Fibroblast of skin of scalp (primary cell): Measurements from ENCODE around the gene LRMDA. TPM values are rescaled to one million over a fixed set of nuclear protein-coding genes. Genes with fewer than 3 reads are reported as not detected.
A peak's percentile ranks its signal among the peaks of the same experiment; 100 is the strongest.

Source experiments
- DNase-seq: peaks from one replicate; pipeline ENCODE4 v3.0.0-alpha.2; 2013
- polyA plus RNA-seq, 2 experiments: library from polyadenylated mRNA; unstranded; fragments of 120-200 nt; gene quantifications; one replicate each; pipeline ENCODE4 v1.2.1, GENCODE V29; 2013; ENCODE audit not compliant: insufficient read length in 2 of 2

Gene LRMDA
- polyA plus RNA-seq (2013, experiment 1 of 2; ENCODE audit: insufficient read length), result 1.3 TPM
- 1.9 TPM for polyA plus RNA-seq (2013, experiment 2 of 2; ENCODE audit: insufficient read length)

DNA sequence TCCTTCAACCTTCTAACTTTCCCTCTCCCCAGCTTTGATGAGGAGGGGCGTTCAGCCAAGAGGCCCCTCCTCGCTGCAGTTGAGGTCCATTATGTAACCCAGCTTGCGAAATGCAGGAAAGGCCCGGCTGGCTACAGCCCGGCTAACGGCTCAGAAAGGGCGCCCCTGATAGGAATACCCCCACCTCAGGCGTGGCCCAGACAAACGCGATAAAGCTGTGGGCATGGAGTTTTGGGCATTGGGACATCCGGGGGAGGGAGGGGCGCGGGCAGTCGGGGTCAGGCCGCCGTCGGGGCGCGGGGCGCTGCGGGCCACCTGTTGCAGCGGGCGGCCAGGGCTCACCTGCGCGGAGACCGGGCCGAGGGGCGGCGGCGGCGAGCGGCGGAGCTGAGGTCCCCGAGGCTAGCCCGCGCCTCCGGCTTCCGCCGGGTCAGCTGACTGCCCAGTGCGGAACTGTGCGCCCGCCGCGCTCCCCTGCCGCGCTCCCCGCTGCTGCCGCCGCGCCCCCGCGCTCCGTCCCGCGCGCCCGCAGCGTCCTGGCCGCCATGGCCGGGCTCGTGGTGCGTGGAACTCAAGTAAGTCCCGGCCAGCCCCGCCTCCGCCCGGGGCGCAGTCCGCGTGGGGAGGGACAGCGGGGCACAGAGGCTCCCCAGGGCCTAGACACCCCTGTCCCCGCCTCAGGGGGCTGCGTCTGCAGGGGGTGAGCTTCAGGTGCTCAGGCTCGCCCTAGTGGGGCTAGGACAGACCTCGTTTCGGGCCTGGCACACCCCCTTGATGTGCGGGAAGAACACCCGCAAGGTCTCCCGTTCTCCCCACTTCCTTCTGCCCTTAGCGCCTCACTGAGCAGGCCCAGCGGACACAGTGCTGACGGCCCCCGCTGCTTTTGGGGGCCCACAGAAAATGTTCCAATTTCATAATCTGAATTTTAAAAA is at the start of gene LRMDA:
TSS of gene LRMDA (plus strand) at position 445 of the 932 bp plus-strand sequence.
- no peak for DNase-seq

DNA sequence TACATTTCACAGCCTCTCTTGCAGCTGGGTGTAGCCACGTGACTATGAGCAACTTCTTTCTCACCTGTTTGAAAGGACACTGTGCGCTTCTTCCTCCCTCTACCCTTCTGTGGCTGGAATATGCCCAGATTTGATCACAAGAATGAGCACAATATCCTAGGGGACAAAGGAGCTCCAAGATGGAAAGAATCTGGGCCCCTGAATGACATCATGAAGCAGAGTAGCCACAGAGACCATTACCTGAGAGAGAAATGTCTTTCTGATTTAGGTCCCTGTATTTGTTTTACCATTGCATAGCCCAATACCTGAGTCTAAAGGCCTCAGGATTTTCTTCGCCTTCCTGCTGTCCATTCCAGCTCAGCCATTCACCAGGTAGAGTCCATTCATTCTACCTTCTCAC is 45.3 kb upstream of the LRMDA start:
- DNase-seq, result no peak

DNA sequence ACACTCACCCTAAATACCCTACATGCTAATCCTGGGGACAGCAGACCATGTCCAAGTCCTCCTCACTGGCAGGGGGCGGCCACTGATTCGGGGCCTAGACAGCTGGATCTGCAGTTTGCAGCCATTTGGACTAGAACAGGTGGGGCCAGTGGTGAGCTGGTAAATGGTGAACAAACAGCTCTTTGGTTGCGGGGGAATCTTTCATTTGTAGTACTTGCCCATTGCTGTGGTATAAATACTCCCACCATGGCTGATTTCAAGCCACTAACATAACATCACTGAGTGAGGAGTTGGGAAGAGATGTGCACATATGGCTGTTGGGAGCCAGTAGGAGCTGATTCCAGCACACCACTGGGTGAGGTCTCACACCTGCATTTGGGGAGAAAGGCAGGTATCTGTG is 43.3 kb upstream of the LRMDA start:
- DNase-seq, result no peak

DNA sequence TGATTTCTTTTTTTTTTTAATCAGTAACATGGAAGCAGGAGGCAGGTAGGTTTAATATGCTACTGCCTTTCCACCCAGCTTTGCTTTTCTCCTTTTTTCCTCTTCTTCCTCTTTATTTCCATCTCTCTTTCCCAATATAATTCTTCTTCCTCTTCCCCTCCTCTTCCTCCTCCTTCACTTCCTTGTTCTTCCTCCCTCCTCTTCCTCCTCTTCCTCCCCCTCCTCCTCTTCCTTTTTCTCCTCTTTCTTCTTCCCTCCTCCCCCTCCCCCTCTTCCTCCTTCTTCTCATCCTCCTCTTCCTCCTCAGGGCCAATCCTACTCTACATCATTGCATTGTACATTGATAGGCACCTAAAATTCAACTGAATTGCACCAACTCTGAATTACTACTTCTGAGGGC is 41.2 kb upstream of the LRMDA start:
- DNase-seq, result no peak

DNA sequence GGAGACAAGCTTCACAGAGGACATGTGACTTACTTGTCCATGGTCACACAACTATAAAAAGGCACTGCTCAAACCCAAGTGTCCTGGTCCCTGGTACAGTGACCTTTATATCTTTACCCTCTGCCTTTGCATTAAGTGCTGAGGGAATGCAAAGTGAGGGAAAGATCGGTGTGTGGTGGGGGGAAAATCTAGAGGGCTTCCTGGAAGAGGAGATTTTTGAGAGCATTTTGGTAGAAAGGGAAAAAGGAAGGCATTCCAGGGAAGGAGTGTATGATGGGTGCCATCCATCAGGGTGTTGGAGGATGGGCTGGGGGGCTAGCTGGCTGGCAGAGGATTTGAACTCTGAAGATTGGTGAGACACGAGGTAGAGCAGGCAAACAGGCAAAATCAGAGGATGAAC is 39.2 kb upstream of the LRMDA start:
- no peak for DNase-seq

DNA sequence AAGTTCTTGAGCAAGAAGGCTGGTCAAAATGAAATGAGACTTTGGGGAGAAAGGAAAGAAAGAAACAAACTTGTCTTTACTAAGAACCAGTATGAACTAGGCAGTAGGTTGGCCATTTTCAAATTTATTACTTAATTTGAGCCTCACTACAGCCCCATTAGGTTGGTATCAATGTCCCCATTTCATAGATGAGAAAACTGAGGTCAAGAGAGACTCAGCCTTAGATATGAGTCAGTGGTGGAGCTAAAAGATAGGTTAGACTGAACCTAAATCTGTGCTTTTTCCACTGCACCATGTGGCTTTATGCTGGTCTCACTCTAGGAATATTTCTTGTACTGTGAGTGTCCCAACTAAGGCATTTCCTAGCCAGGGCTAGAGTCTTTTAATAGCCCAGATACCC is 38.7 kb upstream of the LRMDA start:
- DNase-seq, result no peak

DNA sequence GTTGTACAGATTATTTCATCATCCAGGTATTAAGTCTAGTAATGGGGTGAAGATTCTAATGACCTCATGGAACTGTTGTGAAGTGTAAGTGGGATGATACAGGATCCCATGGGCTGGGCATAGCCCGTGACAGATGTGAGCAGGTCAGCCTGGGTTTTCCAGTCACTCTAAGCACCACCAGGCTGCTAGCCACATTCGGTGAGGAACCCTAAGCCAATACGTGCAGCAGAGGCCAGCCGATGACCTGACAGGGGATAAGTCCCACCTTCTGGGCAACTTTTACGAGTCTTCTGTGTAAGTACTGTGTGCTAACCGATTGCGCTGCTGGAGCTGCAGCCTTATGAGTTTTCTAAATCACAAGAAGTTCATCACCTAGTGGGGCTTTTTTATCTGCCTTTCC is 37.2 kb upstream of the LRMDA start:
- DNase-seq, result no peak

DNA sequence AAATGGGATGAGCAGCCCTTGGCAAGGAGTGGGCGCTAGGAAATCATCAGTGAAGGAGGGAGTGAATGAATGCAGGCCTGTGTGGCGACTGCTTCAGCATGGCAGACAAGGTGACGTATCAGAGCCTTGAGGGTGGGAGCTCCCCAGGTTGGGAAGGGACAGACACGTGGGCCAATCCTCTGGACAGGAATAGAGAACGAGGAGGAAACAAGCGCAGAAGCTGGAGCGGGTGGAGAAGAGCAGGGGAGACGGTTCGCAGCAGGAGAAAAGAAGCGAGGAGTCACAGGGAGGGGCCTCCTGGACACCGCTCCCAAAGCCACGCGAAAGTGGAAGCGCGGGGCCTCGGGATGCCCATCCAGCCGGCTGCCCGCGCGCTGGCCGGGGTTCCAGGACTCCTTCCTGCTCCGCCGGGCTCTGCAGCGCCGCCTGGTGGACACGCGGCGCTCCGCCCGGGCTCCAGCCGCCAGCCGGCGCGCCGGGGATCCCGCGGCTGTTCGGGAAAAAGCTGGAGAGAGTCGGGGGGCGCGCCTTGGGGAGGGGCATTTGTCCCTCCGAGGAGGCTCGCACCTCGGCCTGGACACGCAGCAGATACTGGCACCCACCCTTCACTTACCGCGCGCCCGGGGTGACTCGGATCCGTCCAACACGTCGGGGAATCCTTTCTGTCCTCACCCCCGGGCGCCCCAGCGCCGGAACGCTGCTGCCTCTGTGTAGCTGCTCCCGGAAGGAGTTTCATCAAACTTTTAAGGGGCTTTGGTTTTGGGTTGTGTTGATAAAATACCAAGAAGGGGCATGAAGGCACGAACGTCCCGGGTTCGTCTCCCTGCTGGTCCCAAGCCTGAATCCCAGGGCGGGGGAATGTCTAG is 36.1 kb upstream of the LRMDA start:
- peak; percentile 68 for DNase-seq

DNA sequence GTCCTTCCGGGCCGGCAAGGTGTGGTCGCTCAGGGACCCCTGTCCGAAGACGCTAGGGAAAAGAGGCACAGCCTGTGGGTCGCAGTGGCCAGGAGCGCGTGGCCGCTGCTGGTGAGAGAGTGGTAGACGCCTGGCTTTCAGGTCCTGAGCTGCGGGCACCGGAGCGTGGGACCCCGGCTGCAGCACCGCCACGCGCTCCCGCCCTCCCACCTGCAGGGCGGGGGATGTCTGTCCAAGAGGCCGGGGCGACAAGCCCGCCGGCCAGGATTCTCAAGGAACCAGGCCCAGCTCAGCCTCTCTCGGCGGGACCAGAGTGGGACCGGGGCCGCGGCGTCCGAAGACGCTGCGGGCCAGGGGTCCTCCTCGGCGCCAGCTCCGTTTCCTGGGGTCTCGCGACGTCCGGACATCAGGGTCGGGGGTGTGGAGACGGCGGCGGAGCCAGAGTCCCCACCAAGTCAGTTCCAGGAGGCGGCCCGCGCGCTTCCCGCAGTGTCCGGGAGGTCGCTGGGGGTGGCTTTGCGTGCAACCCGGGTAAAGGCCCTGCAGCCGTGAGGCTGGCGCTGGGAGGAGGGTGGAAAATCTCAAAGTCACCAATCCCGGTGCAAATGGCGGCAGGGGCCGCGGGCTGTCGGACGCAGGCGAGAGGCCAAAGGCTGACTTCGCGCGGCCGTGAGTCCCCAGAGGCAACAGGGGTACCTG is 35.3 kb upstream of the LRMDA start:
- DNase-seq, result peak; percentile 36

DNA sequence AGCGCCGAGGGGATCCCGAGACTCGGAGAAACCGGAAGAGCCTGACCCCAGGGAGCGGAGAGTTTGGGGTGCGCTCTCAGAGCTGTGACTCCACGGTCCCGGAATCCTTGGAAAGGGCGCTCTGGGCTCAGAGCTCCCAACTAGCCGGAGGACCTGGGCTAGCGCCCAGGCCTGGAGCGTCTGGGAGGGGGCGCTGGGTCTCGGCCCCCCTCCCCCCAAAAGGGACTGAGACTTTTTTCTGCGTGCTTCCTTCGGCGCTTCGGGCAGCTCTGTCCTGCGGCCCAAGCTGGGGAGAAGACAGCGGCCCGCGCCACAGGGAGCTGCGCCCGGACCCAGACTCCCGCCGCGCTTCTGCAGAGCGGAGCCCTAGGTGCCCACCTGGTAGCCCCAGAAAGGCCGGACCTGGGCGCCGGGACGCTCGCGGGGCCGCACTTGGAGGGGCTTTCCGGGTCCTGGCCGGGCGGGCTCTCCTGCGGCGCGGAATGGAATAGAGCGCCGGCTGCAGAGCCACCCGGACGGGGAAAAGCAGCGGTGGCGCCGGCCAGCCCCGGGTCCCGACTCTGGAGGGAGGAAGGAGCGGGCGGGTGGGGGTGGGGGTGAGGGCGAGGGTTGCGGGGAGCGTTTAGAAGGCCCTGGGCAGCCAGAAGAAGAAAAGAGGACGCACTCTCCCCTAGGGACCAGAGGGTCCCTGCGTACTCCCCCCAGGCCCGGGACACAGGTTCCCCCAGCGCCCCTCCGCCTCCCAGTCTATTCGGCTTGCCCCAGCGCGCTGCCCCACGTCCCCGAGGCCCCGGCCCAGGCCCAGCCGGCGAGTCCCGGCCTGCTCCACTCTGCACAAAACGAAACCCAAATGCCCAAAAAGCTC is 34.6 kb upstream of the LRMDA start:
- peak; percentile 45 for DNase-seq

DNA sequence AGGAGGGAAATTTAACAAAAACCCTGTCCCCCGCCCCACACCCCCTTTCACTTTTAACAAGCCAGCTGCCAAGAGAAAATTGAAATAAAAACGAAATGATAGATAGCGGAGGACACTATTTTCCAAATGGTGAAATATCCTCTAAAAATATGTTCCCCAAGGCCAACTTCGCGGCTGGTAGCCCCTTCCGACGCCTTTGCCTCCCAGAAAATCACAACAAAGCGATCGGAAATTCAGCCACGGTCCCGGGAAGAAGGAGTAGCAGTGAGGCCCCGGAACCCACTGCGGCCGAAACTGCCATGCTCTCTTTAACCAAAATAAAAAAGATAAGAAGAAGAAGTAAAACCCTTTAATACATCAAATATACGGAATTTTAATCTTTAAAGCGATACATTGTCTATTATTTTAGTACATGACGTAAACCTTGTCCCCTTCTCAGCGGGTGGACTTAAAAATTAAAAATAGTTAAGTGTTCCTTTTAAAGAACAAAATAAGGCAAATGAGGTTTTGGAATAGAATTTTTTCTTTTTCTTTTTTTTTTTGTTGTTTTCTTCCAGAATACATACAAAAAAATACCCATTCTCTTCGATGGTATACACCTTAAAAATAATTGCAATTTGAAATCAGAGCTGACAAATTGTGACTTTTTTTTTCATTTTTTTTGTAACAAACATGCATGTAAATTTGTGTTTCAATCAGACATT is 33.8 kb upstream of the LRMDA start:
- peak; percentile 47 for DNase-seq

DNA sequence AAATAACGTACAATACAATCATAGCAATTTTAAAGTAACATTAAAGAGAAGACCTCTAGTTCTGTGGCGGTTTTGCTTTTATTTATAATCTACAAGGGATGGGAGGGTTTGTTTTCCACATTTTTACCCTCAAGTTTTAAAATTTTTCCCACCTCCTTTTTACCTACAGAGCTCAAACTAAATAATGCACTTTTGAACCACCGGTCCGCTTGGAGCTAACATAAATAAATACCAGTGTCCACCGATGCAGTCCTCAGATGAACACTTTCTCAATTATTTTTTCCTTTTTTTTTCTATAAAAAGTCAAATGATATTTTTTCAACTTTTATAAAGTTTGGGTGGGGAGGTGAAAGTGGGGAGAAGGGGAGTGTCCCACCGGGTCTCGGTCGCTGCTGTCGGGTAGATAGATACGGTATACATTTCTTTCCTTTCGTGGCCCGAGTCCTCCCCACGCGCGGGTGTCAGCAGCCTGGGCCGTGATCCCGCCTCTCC is 33.2 kb upstream of the LRMDA start:
- DNase-seq, result peak; percentile 23

DNA sequence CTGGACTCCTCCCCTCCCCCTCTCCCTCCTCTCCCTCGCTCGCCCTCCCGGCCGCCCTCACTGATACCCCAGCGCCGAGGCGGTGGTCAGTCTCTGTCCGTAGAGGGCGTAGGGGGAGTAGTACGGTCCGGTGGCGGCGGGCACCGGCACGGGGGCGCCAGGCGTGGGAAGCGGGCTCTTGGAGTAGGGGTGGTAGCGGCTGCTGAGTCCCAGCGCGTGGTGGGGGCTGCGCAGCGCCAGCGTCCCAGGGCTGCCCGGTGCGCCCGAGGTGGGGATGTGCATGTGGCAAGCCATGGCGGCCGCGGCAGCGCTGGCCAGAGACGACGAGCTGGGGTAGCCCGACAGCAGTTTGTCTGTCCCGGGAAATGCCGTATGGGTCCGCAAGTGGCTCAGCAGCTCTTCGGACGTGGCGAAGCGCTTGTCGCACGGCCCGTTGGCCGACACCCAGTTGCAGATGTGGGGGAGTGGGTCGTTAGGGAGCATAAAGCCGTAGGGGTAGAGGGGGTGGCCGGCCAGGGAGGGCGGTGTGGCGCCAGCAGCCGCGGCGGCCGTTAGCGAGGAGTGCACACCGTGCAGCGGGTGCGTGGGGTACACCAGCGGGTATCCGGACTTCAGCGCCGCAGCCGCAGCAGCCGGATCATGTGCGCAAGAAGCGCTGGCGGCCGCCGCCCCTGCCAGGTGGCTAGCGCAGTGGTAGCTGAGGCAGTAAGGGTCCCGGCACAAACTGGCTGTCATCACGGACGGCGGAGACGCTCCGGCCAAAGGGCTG is 32.5 kb upstream of the LRMDA start:
- DNase-seq, result peak; percentile 42

DNA sequence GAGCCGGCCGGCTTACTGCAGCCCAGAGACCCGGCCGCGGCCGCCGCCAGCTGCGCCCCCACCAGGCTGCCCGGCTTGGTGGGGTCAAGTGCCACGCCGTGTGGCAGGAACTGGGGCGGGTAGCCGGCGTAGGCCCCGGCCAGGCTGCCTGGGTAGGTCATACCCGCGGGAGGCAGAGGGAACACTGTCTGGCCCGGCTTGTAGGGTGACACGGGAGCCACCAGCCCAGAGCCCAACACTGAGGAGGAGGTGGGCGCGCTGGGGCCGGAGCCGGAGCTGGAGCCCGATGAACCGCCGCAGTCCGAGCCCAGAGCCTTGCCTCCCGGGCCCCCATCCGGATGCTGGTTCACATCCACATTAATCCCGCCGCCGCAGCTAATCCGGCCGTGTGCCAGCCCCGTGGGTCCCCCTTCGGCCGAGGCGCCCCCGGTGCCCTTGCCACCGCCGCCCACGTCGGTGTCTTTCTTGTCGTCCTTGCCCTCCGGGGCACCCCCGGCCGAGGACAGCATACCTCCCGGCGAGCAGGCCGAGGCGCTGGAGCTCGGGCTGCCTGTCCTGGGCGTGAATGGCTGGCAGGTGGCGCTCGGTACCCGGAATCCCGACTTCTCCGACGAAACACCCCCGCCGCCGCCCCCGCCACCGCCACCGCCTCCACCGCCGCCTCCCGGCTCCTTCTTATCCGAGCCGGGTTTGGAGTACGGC is 31.8 kb upstream of the LRMDA start:
- DNase-seq, result peak; percentile 86

DNA sequence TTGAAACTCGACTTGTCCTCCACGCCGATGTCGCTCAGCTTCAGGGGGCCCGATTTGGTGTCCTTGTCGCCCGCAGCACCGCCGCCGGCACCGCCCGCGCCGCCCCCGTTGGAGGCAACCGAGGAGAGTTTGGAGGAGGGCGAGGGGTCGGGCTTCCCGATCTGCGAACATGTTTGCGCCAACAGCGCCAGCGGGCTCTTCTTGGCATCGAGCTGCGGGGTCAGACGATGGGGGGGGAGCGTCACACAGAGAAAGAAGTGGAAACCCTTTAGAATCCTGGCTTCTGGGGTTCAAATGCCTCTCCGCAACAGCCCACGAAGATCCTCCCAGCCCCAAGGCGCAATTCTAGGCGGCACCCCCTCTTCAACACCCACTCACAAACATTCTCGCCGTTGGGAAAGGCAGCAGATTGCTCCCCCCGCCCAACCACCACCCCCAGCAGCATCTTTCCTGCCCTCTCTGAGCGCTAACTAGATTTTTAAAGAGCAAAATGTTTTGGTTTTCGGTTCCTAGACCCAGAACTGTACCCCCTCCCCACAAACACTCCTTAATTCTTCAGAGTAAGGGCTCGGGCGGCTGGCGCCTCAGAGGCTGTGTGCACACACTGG is 31.2 kb upstream of the LRMDA start:
- DNase-seq, result no peak

DNA sequence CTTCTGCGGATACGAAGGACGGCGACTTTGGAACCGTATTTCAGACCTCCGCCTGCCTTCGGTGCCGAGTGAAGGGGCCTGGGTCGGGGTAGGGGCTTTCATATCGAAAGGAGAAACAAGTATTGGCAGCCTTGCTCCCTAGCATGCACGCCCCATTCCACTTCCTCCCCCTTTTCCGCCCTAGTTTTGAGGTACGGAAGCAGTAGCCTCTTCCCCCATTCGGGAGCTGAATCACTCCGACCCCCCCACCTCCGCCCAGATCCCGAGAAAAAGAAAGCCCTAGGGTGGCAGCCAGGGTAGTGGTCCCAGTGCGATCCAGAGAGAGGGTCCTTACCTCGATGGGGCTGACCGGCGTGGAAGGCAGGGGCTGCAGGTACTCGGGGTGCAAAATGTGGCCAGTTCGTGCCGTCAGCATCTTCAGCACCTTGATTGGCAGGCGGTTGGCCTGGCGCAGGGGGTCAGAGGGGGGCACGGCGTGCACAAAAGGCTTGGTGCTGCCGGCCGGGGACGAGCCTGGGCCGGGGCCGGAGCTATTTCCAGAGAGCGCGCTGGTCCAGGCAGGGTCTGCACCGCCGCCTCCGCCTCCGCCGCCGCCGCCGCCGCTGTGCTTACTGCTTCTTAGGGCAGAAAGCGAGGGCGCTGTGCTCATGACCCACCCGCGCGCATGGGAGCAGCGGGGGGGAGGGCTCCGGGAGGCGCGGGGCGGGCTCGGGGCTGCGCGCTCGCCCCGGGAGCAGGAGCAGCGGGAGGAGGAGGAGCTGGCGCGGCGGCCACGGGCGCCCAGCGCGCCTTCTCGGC is 30.5 kb upstream of the LRMDA start:
- DNase-seq, result peak; percentile 80

DNA sequence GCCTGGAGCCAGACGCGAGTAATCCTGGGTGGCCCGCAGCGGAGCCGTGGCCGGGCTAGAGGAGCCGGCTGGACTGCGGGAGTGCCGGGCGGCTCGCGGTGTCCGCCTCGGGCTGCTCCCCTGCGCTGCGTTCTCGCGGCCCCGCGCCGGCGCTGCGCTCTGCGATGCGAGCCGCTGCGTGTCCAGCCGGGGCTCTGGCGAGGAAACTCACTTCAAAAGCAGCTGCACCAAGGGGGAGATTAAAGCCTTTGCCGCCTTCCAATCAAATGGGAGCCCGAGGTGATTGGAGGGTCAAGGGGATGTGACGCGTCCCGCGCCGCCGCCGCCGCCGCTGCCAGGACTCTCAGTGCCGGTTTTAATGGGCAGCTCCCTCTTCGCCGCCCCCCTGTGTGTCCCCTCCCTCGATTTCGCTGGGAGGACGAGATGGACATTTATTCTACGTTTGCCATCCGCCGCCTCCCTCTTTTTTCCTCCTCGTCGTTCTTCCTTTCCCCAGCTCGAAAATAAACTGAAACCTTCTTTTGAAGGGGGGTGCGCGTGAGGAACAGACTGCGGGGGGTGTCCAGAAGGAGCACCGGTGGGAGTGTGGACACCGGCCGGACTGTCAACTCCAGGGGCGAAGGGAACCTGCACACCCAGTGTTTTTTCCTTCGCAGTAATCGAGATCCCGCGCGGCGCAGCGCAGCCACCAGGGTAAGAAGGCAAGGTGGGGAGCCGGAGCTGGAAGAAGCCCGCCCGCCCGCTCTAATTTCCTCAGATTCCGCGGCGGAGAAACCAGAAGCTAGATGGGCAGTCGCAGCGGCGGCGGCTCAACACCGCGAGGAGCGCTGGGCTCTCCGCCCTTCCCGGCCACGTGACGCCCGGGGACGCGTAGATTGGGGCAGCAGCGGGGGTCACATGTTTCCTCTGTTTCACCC is 29.6 kb upstream of the LRMDA start, which contains the start of gene ZNF503:
TSS of gene ZNF503 (minus strand) at position 196 of the 917 bp plus-strand sequence. CDS start 345 bp downstream, outside the sequence.
- peak; percentile 99 for DNase-seq
